Spleen (tissue), 11 donors: Measurements from ENCODE around the gene HMCN1. TPM values are rescaled to one million over a fixed set of nuclear protein-coding genes. Genes with fewer than 3 reads are reported as not detected.

Experiments used
- DNase-seq: peaks from one replicate; pipeline ENCODE4 v3.0.0-alpha.2; 2020
- H3K27ac ChIP-seq, 8 donors: fragments of 200-600 bp; sonication (generic) in 7 of 8; 1 replicate in 4 of 8; 2 replicates in 4 of 8; pipeline versions ENCODE4 v1.5.0 to v1.8.0; 2016 to 2021; ENCODE audit warnings: inconsistent platforms in 4 of 8, mild to moderate bottlenecking in 4 of 8, moderate library complexity in 1 of 8
- H3K27me3 ChIP-seq, 7 donors: fragments of 200-600 bp; sonication (generic) in 6 of 7; replicated peaks in 1 of 7; 1 replicate in 4 of 7; 2 replicates in 3 of 7; pipeline versions ENCODE4 v1.5.0 to v1.8.0; 2016 to 2021; ENCODE audit warnings: inconsistent platforms in 3 of 7, mild to moderate bottlenecking in 1 of 7
- H3K36me3 ChIP-seq, 6 donors: fragments of 200-600 bp; sonication (generic) in 5 of 6; 1 replicate in 4 of 6; 2 replicates in 2 of 6; pipeline versions ENCODE4 v1.5.0 to v1.8.0; 2016 to 2021; ENCODE audit warnings: inconsistent platforms in 2 of 6
- H3K4me1 ChIP-seq, 6 donors: fragments of 200-600 bp; sonication (generic) in 5 of 6; 1 replicate in 3 of 6; 2 replicates in 3 of 6; pipeline versions ENCODE4 v1.5.0 to v1.8.0; 2016 to 2021; ENCODE audit warnings: inconsistent platforms in 3 of 6
- H3K4me3 ChIP-seq, 8 donors: fragments of 200-600 bp; sonication (generic) in 7 of 8; 1 replicate in 4 of 8; 2 replicates in 4 of 8; pipeline versions ENCODE4 v1.5.0 to v1.8.0; 2016 to 2021; ENCODE audit warnings: inconsistent platforms in 4 of 8, mild to moderate bottlenecking in 4 of 8, moderate library complexity in 2 of 8
- H3K9me3 ChIP-seq, 8 donors: fragments of 200-600 bp; sonication (generic) in 7 of 8; 1 replicate in 4 of 8; 2 replicates in 4 of 8; pipeline versions ENCODE4 v1.5.0 to v1.8.0; 2016 to 2021; ENCODE audit warnings: inconsistent platforms in 4 of 8
- POLR2A ChIP-seq, 3 donors: fragments of 450-650 bp; IDR thresholded peaks; one replicate each; pipeline ENCODE4 v1.5.1; 2017; ENCODE audit warnings: antibody characterized with exemption in 3 of 3, mild to moderate bottlenecking in 1 of 3
- POLR2AphosphoS5 ChIP-seq, 3 donors: sonication (generic); formaldehyde crosslinking; IDR thresholded peaks; one replicate each; pipeline ENCODE4 v1.5.1; 2017; ENCODE audit warnings: antibody characterized with exemption in 3 of 3
- WGBS, 5 donors: extraction: QIAGEN DNeasy Blood & Tissue Kit in 3 of 5; methylation state at CpG; one replicate each; pipeline versions ENCODE4 v1.1.5 to v1.1.7; 2013 to 2018; 5-methylcytosine and 5-hydroxymethylcytosine counted together
- intact Hi-C: fragments of 100-400 bp; cut with DNase I; formaldehyde crosslinking; loops from one replicate; pipeline ENCODE4 v1.15.0; 2023; ENCODE audit warnings: low total_unique reads
- polyA plus RNA-seq, 3 donors: library from polyadenylated mRNA; stranded (reverse); fragments of 200-250 nt; gene quantifications; one replicate each; pipeline ENCODE4 v1.2.1, GENCODE V29; 2013
- total RNA-seq, 7 donors: library from RNA; depleted of rRNA in 3 of 7; stranded (reverse); fragments of >200 nt in 3 of 7; fragmentation: NEBNext Ultra II Directional in 4 of 7; extraction: Animal tissue kit (Norgen Biotek cat#: 25700) in 4 of 7; gene quantifications; one replicate each; pipeline versions ENCODE4 v1.1.0 to v1.2.1, GENCODE V29; 2016 to 2021
- TF ChIP-seq, protein P1 (sequence below), 11 experiments: fragments of 200-600 bp in 7 of 11; fragments of 450-650 bp in 4 of 11; sonication (generic) in 4 of 11; IDR thresholded peaks in 8 of 11; conservative IDR thresholded peaks in 3 of 11; 1 replicate in 7 of 11; 2 replicates in 4 of 11; pipeline versions ENCODE4 v1.4.0 to v1.8.0; 2016 to 2021; ENCODE audit warnings: antibody characterized with exemption in 11 of 11, inconsistent platforms in 4 of 11, mild to moderate bottlenecking in 1 of 11
- donor health status: healthy with polysubstance abuse.
- donor health status: DM: no; HTN: no; CAD: no; lungs with moderate emphysema.
- donor health status: DM: no; HTN: no; CAD: no.
- donor health status: Bipolar disorder and iron deficiency.
- donor health status: healthy.
- donor health status: DM: no; HTN: no; CAD: no.
- donor health status: DM: yes; HTN: yes; CAD: no.

The HMCN1 gene
- total and polyA plus RNA-seq, 10 donors, result 1.2 to 28.8 (median 19.9) TPM

GRCh38 chr1:185840880-185841279 lies 106.7 kb downstream of the HMCN1 start:
- no peaks in the 10 kb centered on the region for H3K36me3 ChIP-seq
- no peaks in the 10 kb centered on the region for H3K27me3 ChIP-seq
- no peak overlapping the region for H3K27ac ChIP-seq
- H3K9me3 ChIP-seq, result no peaks in the 10 kb centered on the region
- H3K4me3 ChIP-seq, result no peak overlapping the region
- no peak for DNase-seq
- H3K4me1 ChIP-seq, result no peaks in the 10 kb centered on the region
- intact Hi-C loops, result no loop called here
- TF ChIP-seq POLR2AphosphoS5 (IDR thresholded peaks at IDR 0.05) (no peak), POLR2A (IDR thresholded peaks at IDR 0.05) (no peak)
- TF ChIP-seq, protein P1, sequence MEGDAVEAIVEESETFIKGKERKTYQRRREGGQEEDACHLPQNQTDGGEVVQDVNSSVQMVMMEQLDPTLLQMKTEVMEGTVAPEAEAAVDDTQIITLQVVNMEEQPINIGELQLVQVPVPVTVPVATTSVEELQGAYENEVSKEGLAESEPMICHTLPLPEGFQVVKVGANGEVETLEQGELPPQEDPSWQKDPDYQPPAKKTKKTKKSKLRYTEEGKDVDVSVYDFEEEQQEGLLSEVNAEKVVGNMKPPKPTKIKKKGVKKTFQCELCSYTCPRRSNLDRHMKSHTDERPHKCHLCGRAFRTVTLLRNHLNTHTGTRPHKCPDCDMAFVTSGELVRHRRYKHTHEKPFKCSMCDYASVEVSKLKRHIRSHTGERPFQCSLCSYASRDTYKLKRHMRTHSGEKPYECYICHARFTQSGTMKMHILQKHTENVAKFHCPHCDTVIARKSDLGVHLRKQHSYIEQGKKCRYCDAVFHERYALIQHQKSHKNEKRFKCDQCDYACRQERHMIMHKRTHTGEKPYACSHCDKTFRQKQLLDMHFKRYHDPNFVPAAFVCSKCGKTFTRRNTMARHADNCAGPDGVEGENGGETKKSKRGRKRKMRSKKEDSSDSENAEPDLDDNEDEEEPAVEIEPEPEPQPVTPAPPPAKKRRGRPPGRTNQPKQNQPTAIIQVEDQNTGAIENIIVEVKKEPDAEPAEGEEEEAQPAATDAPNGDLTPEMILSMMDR (IDR thresholded peaks at IDR 0.05 in 8 of 11, conservative IDR thresholded peaks at IDR 0.05 in 3 of 11), result no peak

GRCh38 chr1:185843297-185843869 lies 109.2 kb downstream of the HMCN1 start:
- 77 to 88% (median 82%) methylated on average over 3 of the region's 3 CpGs for WGBS, 5 donors
- intact Hi-C loops, result no loop called here
- DNase-seq, result no peak
- no peaks in the 10 kb centered on the region for H3K9me3 ChIP-seq
- H3K36me3 ChIP-seq, result no peaks in the 10 kb centered on the region
- H3K4me1 ChIP-seq, result no peaks in the 10 kb centered on the region
- no peaks in the 10 kb centered on the region for H3K27me3 ChIP-seq
- TF ChIP-seq, protein P1 (IDR thresholded peaks at IDR 0.05 in 8 of 11, conservative IDR thresholded peaks at IDR 0.05 in 3 of 11), result no peak
- TF ChIP-seq POLR2A (IDR thresholded peaks at IDR 0.05) (no peak), POLR2AphosphoS5 (IDR thresholded peaks at IDR 0.05) (no peak)
- no peak overlapping the region for H3K4me3 ChIP-seq
- no peak overlapping the region for H3K27ac ChIP-seq

DNA sequence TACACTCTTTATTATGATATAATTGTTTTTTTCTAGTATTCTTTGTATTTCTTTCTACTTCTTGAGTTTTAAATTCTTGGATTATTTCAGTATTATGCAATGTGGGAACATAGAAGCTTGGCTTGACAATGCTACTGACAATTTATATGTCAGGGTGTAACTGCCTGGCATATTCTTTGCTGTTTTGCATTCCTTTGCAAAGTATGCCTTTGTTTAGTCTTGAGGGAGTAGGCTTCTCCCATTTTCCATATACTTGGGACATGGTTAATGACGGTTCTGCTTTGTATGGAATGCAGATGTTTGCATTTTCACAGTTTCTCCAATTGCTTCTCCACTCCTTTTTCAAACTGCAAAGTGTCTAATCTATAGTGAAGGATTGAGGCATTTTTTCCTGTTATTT lies 109.8 kb downstream of the HMCN1 start:
- intact Hi-C loops, result no loop called here
- 68 to 85% (median 74%) methylated on average over 1 of the region's 1 CpG for WGBS, 5 donors
- no peak overlapping the region for H3K4me3 ChIP-seq
- H3K27me3 ChIP-seq, result no peaks in the 10 kb centered on the region
- TF ChIP-seq, protein P1 (IDR thresholded peaks at IDR 0.05 in 8 of 11, conservative IDR thresholded peaks at IDR 0.05 in 3 of 11), result no peak
- no peak for TF ChIP-seq POLR2A (IDR thresholded peaks at IDR 0.05)
- no peak for TF ChIP-seq POLR2AphosphoS5 (IDR thresholded peaks at IDR 0.05)
- H3K36me3 ChIP-seq, result no peaks in the 10 kb centered on the region
- H3K27ac ChIP-seq, result no peak overlapping the region
- DNase-seq, result no peak
- H3K9me3 ChIP-seq, result no peaks in the 10 kb centered on the region
- H3K4me1 ChIP-seq, result no peaks in the 10 kb centered on the region

DNA sequence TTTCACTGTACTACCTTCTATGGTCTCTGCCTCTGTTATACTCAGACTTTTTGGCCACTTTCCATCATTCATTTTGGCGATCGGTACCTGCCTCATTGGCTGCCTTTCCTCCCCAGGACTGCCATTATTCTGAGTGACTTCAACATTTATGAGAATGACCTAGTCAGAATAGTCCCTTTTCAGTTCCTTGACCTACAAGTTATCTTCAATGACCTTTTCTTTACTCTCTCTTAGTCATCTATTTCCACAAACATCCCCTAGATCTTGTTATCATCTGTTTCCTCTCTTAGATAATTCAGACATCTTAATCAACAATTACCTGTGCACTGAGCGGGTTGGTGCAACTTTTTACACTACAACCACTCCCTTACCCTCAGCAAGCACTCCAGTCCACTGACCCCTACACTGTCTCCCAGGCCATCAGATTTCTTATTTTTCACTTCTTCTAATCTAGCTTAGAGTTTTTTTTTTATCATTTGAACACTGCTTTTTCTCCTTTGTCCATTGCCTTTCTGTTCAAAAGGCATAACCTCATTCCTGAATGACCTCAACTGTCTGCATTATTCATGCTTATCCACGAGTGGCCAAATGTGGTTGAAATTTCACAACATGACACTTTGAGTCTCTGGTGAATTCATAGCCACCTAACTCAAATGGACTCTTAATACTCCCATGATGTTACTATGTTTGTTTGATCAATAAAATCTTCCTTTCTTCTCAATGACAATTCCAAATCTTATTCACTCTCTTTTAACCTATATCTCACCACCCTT lies 112.7 kb downstream of the HMCN1 start:
- Histone ChIP-seq H3K27me3 (no peaks in the 10 kb centered on the region), H3K27ac (no peak overlapping the region), H3K36me3 (no peaks in the 10 kb centered on the region), H3K4me1 (no peaks in the 10 kb centered on the region), H3K4me3 (no peak overlapping the region), H3K9me3 (no peaks in the 10 kb centered on the region)
- DNase-seq, result no peak
- intact Hi-C loops, result no loop called here
- TF ChIP-seq, protein P1 (IDR thresholded peaks at IDR 0.05 in 8 of 11, conservative IDR thresholded peaks at IDR 0.05 in 3 of 11), result no peak
- TF ChIP-seq POLR2AphosphoS5 (IDR thresholded peaks at IDR 0.05), result no peak
- no peak for TF ChIP-seq POLR2A (IDR thresholded peaks at IDR 0.05)
- WGBS, 5 donors, result 74 to 88% (median 78%) methylated on average over 4 of the region's 4 CpGs
